Loucy (cell line): ENCODE measurements around the gene GTPBP8.

Experiments used
- EZH2phosphoT487 ChIP-seq: fragments of 200-600 bp; IDR thresholded peaks from 2 replicates; pipeline ENCODE4 v1.6.1; 2018; ENCODE audit warnings: antibody characterized with exemption, mild to moderate bottlenecking, moderate library complexity, borderline replicate concordance
- TF ChIP-seq, protein P1 (sequence below): fragments of 200-600 bp; sonication (generic); conservative IDR thresholded peaks from 2 replicates; pipeline ENCODE4 v1.5.1; 2014; ENCODE audit warnings: mild to moderate bottlenecking, antibody characterized with exemption, low read length

GRCh38 chr3:113013593-113013992 lies 22.8 kb downstream of the GTPBP8 start:
- TF ChIP-seq, protein P1, sequence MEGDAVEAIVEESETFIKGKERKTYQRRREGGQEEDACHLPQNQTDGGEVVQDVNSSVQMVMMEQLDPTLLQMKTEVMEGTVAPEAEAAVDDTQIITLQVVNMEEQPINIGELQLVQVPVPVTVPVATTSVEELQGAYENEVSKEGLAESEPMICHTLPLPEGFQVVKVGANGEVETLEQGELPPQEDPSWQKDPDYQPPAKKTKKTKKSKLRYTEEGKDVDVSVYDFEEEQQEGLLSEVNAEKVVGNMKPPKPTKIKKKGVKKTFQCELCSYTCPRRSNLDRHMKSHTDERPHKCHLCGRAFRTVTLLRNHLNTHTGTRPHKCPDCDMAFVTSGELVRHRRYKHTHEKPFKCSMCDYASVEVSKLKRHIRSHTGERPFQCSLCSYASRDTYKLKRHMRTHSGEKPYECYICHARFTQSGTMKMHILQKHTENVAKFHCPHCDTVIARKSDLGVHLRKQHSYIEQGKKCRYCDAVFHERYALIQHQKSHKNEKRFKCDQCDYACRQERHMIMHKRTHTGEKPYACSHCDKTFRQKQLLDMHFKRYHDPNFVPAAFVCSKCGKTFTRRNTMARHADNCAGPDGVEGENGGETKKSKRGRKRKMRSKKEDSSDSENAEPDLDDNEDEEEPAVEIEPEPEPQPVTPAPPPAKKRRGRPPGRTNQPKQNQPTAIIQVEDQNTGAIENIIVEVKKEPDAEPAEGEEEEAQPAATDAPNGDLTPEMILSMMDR: no peak
- TF ChIP-seq EZH2phosphoT487: no peak
